ENCODE measurements around the gene HEY2.
"Not testable (repeated sequence)": the region's sequence is repeated elsewhere in the genome, so short reads cannot be mapped to it uniquely, and the experiment has no call there.

Gene HEY2

DNA sequence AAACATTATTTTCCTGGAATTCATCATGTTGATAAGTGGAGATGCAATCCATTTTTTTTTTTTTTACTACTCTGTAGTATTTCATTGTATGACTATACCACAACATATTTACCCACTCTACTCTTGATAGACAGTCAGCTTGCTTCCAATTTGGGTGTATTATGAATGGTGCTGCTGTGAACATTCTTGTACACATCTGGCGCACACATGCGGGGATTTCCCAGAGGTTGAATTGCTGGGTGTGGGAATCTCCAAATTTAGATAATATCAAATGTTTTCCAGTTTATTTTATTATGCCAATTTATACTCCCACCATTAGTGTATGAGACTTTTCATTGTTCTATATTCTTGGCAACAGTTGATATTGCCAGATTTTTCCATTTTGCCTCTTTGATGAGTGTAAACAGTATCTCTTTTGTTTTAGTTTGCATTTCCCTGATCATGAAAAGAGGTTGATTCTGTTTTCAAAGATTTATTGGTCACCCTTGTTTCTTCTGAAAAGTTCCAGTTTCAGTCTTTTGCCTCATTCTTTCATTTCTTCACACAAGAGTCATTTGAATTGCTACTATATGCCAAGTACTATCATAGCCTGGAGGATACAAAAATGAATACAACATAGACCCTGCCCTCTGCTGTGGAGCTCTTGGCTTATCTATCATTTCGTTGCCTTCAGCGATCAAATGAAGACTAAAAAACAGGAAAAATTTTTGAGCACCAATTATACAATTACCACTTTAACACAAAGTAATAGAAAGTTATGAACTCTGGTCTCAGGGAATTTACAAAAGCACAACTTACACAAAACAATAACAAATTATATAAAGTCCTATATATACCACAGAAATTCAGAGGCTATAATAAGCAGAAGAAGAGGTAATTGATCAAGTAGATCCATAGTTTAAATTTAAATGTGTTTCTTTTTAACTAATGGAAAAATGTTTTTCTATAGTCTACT is 24.2 kb downstream of the HEY2 start:
- no peak for DNase-seq

DNA sequence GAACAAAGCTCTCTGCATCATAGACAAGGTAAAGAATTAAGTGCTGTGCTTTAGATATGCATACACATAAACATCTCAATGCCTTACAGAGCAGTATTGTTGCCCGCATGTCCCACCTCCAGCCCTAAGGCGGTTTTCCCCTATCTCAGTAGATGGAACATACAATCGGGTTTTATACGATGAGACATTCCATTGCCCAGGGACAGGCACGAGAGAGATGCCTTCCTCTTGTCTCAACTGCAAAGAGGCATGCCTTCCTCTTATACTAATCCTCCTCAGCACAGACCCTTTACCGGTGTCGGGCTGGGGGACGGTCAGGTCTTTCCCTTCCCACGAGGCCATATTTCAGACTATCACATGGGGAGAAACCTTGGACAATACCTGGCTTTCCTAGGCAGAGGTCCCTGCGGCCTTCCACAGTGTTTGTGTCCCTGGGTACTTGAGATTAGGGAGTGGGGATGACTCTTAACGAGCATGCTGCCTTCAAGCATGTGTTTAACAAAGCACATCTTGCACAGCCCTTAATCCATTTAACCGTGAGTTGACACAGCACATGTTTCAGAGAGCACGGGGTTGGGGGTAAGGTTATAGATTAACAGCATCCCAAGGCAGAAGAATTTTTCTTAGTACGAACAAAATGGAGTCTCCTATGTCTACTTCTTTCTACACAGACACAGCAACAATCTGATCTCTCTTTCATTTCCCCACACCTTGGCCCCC is 26.8 kb downstream of the HEY2 start:
- DNase-seq: not testable (repeated sequence)

DNA sequence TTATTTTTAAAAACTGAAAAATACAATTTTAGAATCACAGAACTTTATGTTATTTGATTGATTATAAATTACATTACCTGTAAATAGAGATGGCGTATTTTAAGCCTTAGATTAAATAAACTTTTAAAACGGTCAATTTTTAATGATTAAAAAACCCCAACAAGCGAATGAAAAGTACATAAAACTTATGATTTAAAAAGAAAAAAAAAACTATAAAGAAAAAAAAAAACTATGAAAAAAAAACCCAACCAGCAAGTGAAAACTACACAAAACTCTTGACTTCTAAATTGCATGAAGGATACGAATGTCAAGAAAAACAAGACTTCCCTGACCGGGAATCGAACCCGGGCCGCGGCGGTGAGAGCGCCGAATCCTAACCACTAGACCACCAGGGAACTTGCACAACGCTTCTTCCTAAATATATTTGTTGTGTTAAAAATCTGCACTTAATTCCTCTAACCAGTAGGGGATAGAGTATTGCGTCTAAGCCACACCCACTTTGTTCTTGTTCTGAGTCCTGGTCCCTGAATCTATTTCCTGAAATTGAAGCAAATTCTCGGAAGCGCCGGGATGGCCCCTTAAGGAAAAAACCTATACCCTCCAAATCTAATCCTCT is 30.6 kb downstream of the HEY2 start:
- DNase-seq: peak; percentile 94

DNA sequence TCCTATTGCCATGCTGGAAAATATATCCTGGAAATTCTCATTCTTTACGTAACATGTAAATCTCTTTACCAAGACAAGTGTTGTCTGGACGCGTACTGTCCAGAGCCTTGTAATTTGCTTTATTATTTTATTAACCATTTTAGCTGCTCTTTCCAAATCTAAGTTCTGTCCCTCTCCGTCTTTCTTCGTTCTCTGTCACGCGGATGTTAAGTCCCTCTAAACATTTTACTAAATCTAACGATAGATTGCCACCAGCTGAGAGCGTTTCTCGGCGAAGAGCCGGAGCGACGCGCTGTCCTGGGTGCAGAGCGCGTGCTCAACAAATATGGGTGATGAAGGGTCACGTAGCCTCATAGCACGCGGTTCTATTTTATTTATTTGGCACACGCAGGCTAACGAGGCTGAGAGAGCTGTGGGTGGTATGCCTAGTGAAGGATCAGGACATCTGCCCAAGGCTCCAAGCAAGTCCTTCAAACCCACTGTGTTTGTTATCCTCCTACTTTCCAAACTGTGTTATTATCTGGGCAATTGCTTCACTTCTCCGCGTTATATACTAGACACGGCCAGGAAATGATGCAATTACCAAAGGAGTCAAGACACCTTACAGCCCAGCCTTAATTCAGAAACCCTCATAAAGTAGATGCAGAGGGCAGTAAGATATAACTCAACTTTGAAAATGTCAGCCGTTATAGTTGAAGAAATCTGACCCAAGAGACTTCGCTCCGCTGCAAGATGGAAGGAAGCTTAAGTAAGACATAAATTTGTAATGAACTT is 31.3 kb downstream of the HEY2 start:
- DNase-seq: peak; percentile 82

DNA sequence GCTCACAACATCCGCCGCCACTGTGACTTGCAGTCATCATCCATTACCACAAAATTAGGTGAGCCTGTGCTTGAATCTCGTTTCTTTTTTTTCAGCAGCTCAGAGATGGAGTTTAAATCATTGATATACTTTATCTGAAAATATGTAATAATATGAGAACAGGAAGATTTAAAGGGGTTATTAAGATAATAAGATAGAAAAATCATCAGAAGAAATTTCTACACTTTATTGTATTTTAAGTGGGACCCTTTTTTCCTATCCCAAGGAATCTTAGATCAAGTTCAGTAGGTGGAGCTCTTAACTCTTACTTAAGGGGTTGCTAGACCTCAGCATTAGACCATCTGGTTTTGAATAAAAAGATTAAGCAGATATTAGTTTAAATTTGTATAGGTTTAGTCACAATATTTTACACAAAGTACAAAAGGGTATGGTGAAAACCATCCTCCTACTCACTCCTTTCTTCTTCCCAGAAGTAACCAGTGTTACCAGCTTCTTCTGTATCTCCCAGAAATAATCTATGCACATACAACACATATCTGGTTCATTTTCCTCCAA is 32.0 kb downstream of the HEY2 start:
- DNase-seq: peak; percentile 48

DNA sequence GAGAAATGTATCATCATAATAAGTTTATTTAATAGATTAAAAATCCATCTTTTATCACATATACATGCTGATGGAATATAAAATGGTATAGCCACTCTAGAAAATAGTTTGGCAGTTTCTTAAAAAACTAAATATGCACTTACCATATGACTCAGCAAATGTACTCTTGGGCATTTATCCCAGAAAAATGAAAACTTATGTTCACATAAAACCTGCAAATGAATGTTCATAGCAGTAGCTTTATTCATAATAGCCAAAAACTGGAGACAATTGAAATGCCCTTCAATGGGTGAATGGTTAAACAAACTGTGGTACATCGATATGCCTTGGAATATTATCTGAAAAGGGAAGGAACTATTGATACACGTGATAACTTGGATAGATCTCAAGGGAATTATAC is 34.9 kb downstream of the HEY2 start:
- DNase-seq: no peak

DNA sequence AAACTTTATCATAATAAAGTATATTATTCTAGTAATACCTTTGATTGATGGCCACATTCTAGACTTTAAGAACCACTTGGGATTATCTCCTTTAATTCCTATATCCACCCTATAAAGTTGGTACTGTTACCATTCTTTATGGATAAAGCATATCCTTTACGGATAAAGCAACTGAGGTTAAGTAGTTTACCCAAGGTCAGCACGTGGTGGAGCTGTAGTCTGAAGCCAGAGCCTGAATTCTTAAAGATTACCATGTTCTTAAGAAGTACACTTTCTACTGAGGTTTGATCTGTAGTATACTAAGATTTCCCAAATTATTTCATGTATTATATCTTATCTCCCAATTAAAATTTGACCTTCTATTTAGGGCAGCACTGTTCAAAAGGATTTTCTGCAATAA is 38.4 kb downstream of the HEY2 start:
- DNase-seq: no peak

DNA sequence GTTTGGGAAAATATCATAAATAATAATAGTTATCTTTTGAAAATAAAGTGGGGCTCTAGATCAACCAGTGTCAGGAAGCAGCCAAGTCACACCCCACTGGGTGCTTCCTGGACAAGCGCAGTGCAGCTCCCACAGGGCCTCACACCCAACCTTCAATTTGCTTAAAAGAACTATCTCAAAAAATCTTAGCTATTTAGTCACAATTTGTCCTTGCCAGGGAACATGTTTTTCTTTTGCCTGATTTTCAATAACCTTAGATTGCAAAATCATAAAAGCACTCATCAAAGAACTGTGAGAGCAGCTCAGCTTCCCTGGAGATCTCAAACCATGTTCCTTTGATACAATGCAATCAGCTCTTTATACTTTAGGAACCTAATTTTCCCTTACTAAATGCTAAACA is 39.7 kb downstream of the HEY2 start:
- no peak for DNase-seq

DNA sequence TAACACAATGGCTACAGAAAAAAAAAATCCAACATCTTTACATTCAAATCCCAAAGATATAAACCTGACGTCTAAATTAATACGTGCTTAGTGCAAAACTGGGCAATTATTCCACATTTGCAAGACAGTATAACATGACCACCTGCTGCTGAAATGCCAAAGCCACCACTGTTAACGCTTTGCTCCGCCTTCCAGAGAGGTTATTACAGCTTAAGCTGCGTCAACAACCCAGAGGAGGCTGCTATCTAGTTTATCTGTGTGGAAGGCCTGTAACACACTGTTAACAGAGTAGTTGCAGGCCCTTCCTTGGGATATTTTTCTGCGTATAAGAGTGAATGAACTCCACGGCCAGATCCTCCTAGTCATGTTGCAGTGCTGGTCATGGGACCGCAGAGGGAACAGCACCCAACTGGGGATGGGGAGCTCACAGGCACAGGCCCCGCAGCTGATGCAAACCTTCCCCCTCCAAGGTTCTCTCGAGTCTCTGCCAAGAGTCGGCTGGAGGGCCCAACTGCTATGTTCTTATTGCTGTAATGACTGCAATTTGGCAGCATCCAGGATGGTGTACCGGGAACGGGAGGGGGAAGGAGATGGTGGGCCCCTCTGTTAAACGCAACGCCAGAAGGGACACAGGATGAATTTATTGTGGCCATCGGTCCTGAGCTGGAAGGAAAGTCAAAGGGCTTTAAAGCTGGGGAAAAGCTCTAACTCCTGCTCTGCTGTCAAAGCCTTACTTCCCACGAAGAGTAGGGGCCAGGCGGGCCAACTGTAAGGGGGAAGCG is 40.3 kb downstream of the HEY2 start:
- peak; percentile 68 for DNase-seq

DNA sequence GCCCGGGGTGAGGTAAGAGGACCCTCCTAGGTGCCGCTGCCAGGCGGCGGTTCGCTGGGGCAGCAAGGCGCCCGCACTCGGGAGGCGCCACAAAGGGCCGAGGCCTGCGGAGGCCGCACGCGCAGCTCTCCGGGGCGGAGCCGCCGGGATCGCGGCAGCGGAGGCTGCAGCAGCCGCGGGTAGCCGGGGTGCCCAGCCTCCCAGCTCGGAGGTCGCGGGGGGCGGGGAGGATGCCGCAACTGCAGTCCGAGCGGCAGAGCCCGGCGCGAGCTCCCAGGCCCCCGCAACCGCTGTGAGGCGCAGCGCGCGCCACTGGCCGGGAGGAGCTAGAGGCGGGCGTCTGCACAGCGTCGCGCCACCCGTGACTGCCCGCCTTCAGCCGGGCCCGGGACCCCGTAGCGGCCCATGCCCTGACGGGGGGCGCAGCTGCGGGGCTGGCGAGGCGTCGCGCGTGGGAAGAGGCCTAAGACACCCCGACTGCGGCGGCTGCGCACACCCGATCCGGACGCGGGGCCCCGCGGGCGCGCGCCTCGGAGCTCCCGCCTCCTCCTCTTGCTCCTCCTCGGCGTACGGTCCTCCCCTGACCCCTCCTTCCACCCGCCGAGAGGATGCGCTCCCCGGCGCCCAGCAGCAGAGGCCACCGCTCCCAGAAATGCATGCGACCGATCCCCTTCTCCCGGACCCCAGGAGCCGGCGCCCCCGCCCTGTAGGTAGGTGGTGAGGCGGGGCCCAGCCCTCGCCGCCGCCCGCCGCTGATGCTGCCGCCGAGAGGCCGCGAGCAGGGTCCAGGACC is 41.1 kb downstream of the HEY2 start, which contains the start of gene NCOA7:
NCOA7 (plus strand) TSS at position 603 of the 793 bp plus-strand sequence. CDS start 24,395 bp downstream, outside the sequence.
- DNase-seq: peak; percentile 24

DNA sequence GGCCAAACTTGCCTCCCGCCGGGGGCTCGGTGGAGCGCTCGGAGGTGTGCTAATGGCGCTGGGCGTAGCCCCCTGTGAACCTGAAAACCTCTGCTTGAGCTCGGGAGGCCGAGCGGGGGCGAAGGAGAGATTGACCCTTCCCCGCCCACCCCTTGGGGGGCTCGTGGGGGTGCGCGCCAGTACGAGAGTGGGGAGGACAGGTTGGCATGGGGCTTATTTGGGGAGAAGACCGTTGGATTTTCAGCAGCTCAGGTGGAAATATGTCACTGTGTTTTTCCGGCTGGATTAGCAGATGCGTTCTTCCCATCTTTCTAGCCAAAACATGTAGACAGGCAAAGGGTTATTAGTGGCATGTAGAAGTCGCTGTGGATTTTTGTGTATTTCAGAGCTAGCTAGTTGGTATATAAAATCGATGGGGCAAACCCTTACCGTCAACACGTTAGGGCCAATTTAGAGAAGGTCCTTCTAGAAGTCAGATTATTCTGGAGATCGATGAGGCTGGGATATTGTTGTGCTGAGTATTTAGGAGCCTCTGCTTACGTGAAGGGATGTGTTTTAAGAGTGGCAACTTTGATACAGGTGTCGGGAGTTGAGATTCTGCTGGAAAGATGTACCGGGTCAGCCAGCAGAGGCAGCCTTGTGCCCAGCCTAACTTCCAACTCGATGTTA is 41.9 kb downstream of the HEY2 start:
- peak; percentile 24 for DNase-seq

DNA sequence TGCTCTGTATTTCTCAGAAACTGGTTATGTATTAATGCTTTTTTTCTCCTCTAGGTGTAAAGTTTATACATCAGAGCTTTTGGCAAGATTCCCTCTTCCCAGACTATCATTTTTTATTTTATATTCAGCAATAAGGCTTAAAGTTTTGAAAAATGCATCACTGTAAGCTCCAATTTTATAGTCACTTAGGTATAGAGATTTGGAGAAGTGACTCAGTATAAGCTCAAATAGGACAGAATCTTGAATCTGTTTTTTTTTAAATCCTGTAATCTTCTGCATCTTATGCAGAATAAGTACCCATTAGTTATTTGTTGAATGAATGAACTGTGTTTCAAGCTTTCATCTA is 42.4 kb downstream of the HEY2 start:
- DNase-seq: no peak

DNA sequence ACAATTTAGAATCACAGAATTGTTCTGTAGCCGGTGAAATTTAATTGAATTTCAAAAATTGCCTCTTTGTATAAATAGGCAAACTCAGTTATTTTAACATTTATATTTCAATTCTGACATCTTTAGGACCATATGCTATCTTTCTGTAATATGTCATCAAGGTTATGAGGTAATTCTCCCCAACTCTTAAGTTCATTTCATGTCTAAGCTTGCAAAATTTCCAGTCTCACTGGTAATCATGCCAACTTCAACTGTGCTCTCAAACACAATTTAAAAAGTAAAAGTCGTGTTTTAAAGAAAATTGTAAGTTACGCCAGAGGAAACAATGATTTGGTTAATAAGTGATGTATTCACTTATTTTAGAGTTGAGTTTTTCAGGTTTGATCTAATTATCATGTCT is 42.7 kb downstream of the HEY2 start:
- no peak for DNase-seq

DNA sequence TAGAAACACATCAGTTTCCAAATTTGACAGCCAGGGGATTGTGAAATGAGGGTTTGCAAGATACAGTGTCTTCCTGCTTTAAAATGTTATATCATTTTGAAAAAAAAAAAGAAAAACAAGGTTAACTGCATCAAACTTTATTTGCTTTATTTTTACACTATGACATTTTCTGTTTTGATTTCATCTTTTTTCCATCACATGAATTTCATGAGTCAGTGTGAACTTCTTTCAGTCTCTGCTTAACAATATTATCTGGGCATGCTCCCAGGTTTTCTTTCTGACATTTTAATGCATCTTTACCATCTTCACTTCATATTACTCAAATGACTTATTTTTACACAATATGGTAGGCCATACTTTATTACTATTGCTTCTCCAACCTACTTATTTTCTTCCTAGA is 43.2 kb downstream of the HEY2 start:
- DNase-seq: no peak

DNA sequence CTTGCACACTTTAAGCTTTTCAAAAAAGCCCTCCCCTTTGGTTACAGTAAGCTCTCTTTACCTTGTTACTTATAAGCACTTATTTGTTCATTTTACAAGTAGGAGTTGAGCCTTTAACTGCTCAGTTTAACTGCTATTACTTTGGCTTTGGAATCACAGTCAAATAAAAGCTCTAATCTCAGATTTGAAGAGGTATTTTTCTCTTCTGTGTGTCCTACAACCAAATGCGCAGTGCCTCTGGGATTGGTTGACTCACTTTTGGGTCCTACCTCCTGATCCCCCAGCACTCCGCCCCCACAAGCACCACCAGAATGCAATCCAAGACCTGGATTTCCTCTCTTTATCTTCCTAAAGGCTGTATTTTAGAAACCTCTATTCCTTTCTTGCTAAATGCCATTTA is 43.8 kb downstream of the HEY2 start:
- DNase-seq: no peak

DNA sequence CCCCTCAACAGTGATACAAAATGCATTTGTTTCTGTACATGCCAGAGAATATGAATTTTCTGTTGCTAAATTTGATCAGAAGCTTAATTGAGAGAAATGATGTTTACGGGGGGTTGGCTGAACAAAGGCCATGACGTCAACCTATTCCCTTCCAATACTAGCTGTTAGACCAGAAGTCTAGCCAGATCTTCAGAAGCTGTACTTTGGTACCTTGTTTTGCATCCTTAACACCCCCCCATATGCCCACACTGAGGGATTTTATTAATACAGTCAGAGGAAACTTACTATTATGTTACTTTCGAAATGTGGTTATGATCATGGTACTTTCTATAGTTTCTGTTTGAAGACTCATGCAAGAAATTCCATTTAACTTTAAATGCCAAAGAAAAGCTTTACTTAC is 44.4 kb downstream of the HEY2 start:
- no peak for DNase-seq

DNA sequence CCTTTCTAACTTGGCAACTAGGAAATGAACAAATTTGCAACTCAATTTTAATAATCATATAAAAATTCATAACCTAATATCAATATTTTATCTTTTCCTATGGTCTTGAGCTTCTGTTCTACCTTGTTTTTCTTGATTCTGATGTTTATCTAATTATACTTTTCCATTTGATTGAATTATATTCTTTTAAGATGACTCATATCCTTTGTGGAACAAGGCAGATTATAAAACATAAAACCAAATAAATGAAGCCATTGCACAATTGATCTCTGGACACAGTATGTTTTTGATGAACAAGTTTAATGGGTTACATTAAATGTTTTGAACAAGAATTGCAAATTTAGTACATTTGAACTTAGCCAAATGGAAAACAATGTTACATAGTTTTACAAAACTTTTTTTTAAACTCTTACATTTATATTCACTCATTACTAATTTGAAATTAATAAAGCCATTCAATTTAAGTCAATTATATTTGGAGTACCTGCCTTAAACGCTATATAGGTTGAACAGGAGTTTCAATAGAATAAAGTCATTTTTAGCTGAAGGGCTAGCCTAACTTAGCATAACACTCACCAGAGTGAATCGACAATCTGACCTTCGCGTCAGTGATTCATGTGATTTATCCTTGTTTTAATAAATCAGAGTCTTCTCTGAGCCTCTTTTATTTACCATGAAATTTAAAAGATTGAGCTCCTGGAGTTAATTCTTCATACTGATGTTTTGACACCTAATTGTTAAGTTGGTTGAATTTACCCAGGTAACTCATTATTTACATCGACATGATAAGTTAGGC is 45.1 kb downstream of the HEY2 start:
- no peak for DNase-seq

DNA sequence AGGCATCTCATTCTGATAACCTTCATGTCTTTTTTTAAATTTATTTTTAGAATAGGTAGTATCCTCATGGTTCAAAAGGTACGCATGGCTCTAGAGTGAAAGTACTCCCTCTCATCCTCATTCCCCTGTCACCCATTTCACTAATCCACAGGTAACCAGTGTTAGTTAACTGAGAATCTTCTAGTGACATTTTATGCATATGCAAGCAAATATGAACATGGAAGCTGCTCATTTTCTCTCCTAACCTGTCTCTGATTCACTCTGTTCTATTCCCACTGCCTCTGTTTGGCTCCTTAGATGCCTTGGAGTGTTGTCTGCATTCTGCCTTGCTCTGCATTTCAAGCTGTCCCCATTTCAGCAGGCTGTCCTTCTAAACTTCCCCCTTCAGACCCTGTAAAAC is 45.9 kb downstream of the HEY2 start:
- no peak for DNase-seq

DNA sequence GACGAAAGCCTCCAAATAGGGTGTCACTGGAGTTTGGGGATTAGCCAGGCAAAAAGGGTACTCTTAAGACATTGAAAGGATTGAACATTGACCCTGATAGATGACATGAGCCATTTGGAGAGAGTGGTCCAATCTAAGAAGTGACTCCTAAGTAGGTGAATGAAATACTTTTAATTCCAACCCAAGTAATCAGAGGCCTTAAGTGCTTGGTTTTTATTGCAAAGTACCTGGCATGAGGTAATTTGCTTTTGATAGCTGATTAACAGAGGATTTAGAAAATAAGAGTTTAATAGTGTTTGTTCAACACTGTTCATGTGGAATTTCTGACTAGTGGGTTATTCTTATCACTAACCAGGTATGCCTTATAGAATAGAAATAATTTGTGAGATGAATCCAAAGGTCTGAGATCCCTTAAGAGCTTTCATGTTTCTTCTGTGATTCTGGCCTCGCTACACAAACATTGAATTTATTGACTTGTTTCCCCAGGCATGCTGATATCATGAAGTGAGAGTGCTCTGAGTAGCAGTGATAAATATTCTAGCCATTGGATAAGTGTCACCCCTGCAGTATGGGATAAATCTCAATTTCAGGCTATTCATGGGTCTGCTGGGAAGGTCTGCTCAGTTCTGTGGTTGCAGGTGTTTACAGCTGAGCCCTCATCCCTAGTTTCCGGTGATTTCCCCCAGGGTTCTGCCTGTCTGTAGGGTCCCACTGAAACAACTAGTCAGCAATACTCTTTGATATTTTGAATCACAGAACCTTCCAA is 47.9 kb downstream of the HEY2 start:
- DNase-seq: no peak

Measured in SHP77 treated with DMSO at 0.1 percent for 48 hours (cell line).